Left colon (tissue), 2 donors: ENCODE measurements around the gene GSAP. TPM values are rescaled to one million over a fixed set of nuclear protein-coding genes. Genes with fewer than 3 reads are reported as not detected.
"Not testable (repeated sequence)": the region's sequence is repeated elsewhere in the genome, so short reads cannot be mapped to it uniquely, and the experiment has no call there.

ENCODE experiments used
- ATAC-seq: fragments of 200-7000 bp; cut with Tn5 transposase; one replicate; pipeline ENCODE4 v1.9.1; 2020; ENCODE audit warnings: mild to moderate bottlenecking, moderate library complexity
- DNase-seq, 2 donors: peaks; one replicate each; pipeline ENCODE4 v3.0.0-alpha.2; 2020
- intact Hi-C, 2 donors: fragments of 100-400 bp; cut with DNase I in 1 of 2; cut with micrococcal nuclease in 1 of 2; formaldehyde crosslinking; loops; one replicate each; pipeline versions ENCODE4 v1.11.2 to v1.14.0; 2022; cut with DNase I, micrococcal nuclease
- total RNA-seq, 2 donors: library from RNA; stranded (reverse); fragmentation: NEBNext Ultra II Directional; extraction: Animal tissue kit (Norgen Biotek cat#: 25700); gene quantifications; one replicate each; pipeline ENCODE4 v1.2.1, GENCODE V29; 2021
- donor health status: DM: no; HTN: no; CAD: no.
- donor health status: DM: yes; HTN: yes; CAD: no.

The GSAP gene
- total RNA-seq, 2 donors from 2014 or later: 7.9 to 8.0 TPM

GRCh38 chr7:77316219-77316978, 99.8 kb downstream of the GSAP start:
- no peak for ATAC-seq
- no peak for DNase-seq
- intact Hi-C loops: no loop called here

- DNase-seq: no peak
- intact Hi-C loops: no loop called here
- ATAC-seq: no peak
These were observed 101.0 kb downstream of the GSAP start for GRCh38 chr7:77315182-77315591.

- ATAC-seq: no peak
- no peak for DNase-seq
- intact Hi-C loops: no loop called here
These were observed 102.2 kb downstream of the GSAP start for GRCh38 chr7:77313876-77314480.

- DNase-seq (no peak), ATAC-seq (no peak)
- intact Hi-C loops: no loop called here
These were observed 103.1 kb downstream of the GSAP start for GRCh38 chr7:77313085-77313484.

- ATAC-seq (no peak), DNase-seq (no peak)
- intact Hi-C loops: no loop called here
These were observed 105.2 kb downstream of the GSAP start for GRCh38 chr7:77310982-77311381.

GRCh38 chr7:77309714-77310220, 106.4 kb downstream of the GSAP start:
- intact Hi-C loops: no loop called here
- ATAC-seq: no peak
- DNase-seq: no peak

- intact Hi-C loops: no loop called here
- DNase-seq: no peak
- ATAC-seq: no peak
These were observed 107.4 kb downstream of the GSAP start for GRCh38 chr7:77308792-77309191.

- peak; percentile 70 for ATAC-seq
- intact Hi-C loops: no loop called here
- DNase-seq: peak; percentile 38 to 55
These were observed 109.7 kb downstream of the GSAP start for GRCh38 chr7:77306231-77307067.

- intact Hi-C loops: no loop called here
- no peak for DNase-seq
- no peak for ATAC-seq
These were observed 120.6 kb downstream of the GSAP start for GRCh38 chr7:77295549-77295948.

- no peak for DNase-seq
- ATAC-seq: no peak
- intact Hi-C loops: no loop called here
These were observed 123.1 kb downstream of the GSAP start for GRCh38 chr7:77293046-77293445.

- intact Hi-C loops: no loop called here
- ATAC-seq (no peak), DNase-seq (no peak)
These were observed 125.7 kb downstream of the GSAP start for GRCh38 chr7:77290425-77290824.

GRCh38 chr7:77289387-77289786, 126.8 kb downstream of the GSAP start:
- intact Hi-C loops: no loop called here
- ATAC-seq: no peak
- DNase-seq: no peak

GRCh38 chr7:77288676-77289320, 127.4 kb downstream of the GSAP start:
- intact Hi-C loops: no loop called here
- no peak for ATAC-seq
- no peak for DNase-seq

- intact Hi-C loops: no loop called here
- ATAC-seq: no peak
These were observed 131.5 kb downstream of the GSAP start for GRCh38 chr7:77284616-77285015.

GRCh38 chr7:77284005-77284404, 132.1 kb downstream of the GSAP start:
- ATAC-seq (no peak), DNase-seq (no peak)
- intact Hi-C loops: no loop called here

More at GRCh38 chr7:77284616-77285015, 131.5 kb downstream of the GSAP start:
- DNase-seq: no peak

GRCh38 chr7:77282897-77283296, 133.3 kb downstream of the GSAP start:
- DNase-seq (no peak), ATAC-seq (no peak)
- intact Hi-C loops: no loop called here

GRCh38 chr7:77281780-77282478, 134.2 kb downstream of the GSAP start:
- intact Hi-C loops: no loop called here
- ATAC-seq (no peak), DNase-seq (no peak)

GRCh38 chr7:77276120-77276519, 140.0 kb downstream of the GSAP start:
- DNase-seq: no peak
- no peak for ATAC-seq
- intact Hi-C loops: no loop called here

- intact Hi-C loops, ATAC-seq, DNase-seq: not testable (repeated sequence)
These were observed 140.5 kb downstream of the GSAP start for GRCh38 chr7:77275663-77276062.
